Upper lobe of left lung (tissue), 6 donors: ENCODE measurements around the gene GRB10. TPM values are rescaled to one million over a fixed set of nuclear protein-coding genes. Genes with fewer than 3 reads are reported as not detected.

Experiments
- ATAC-seq, 2 donors: fragments of 200-7000 bp; cut with Tn5 transposase; one replicate each; pipeline ENCODE4 v1.9.1; 2022; ENCODE audit warnings: mild to moderate bottlenecking in 2 of 2, moderate library complexity in 2 of 2; ENCODE audit not compliant: low FRiP score in 2 of 2
- DNase-seq, 2 donors: peaks; one replicate each; pipeline ENCODE4 v3.0.0-alpha.2; 2019 to 2020
- H3K27ac ChIP-seq, 4 donors: fragments of 200-600 bp; sonication (generic); one replicate each; pipeline ENCODE4 v1.5.1; 2016 to 2019
- H3K27me3 ChIP-seq, 4 donors: fragments of 200-600 bp; sonication (generic); one replicate each; pipeline ENCODE4 v1.5.1; 2017 to 2019
- H3K36me3 ChIP-seq, 4 donors: fragments of 200-600 bp; sonication (generic); one replicate each; pipeline ENCODE4 v1.5.1; 2016 to 2019
- H3K4me1 ChIP-seq, 4 donors: fragments of 200-600 bp; sonication (generic); one replicate each; pipeline ENCODE4 v1.5.1; 2018 to 2019
- H3K4me3 ChIP-seq, 4 donors: fragments of 200-600 bp; sonication (generic); one replicate each; pipeline ENCODE4 v1.5.1; 2017 to 2019; ENCODE audit warnings: mild to moderate bottlenecking in 2 of 4, moderate library complexity in 1 of 4
- H3K9me3 ChIP-seq, 4 donors: fragments of 200-600 bp; sonication (generic); one replicate each; pipeline ENCODE4 v1.5.1; 2018 to 2019
- CTCF ChIP-seq, 6 experiments: fragments of 450-650 bp in 4 of 6; fragments of 200-600 bp in 2 of 6; sonication (generic) in 2 of 6; IDR thresholded peaks; one replicate each; pipeline ENCODE4 v1.5.1; 2016 to 2019; ENCODE audit warnings: antibody characterized with exemption in 6 of 6
- EP300 ChIP-seq, 4 donors: sonication (generic); formaldehyde crosslinking; IDR thresholded peaks; one replicate each; pipeline ENCODE4 v1.5.1; 2017; ENCODE audit warnings: antibody characterized with exemption in 4 of 4, control low read depth in 2 of 4
- POLR2A ChIP-seq, 4 donors: fragments of 450-650 bp; IDR thresholded peaks; one replicate each; pipeline ENCODE4 v1.5.1; 2016 to 2017; ENCODE audit warnings: antibody characterized with exemption in 4 of 4, mild to moderate bottlenecking in 2 of 4
- POLR2AphosphoS5 ChIP-seq, 2 donors: sonication (generic); formaldehyde crosslinking; IDR thresholded peaks; one replicate each; pipeline ENCODE4 v1.5.1; 2017; ENCODE audit warnings: antibody characterized with exemption in 2 of 2
- WGBS, 2 donors: methylation state at CpG; one replicate each; pipeline ENCODE4 v1.1.5; 2017 to 2018; 5-methylcytosine and 5-hydroxymethylcytosine counted together
- total RNA-seq, 6 donors: library from RNA; depleted of rRNA in 4 of 6; stranded (reverse); fragments of >200 nt in 4 of 6; gene quantifications; one replicate each; pipeline versions ENCODE4 v1.1.0 to v1.2.1, GENCODE V29; 2016 to 2021
- donor health status: DM: no; HTN: no; CAD: no; lungs with moderate emphysema.
- donor health status: DM: no; HTN: yes; CAD: no; lungs with severe emphysema.

Gene GRB10
- total RNA-seq, 6 donors from 2014 or later: 32.8 to 92.2 (median 46.5) TPM

GRCh38 chr7:50540785-50541579 is 241.7 kb downstream of the GRB10 start:
- Histone ChIP-seq H3K36me3 (no peaks in the 10 kb centered on the region), H3K9me3 (no peaks in the 10 kb centered on the region), H3K27ac (no peak overlapping the region), H3K4me3 (no peak overlapping the region), H3K27me3 (no peaks in the 10 kb centered on the region), H3K4me1 (no peaks in the 10 kb centered on the region)
- TF ChIP-seq CTCF (IDR thresholded peaks at IDR 0.05) (no peak), POLR2AphosphoS5 (IDR thresholded peaks at IDR 0.05) (no peak), POLR2A (IDR thresholded peaks at IDR 0.05) (no peak), EP300 (IDR thresholded peaks at IDR 0.05) (no peak)
- peak in 1 of 2 donors; percentile 13 for ATAC-seq
- 91 to 94% methylated on average over 7 to 9 of the region's 9 CpGs for WGBS, 2 donors
- no peak for DNase-seq

Other genes with a start within 250 kb of the GRB10 start
- 1 to 10 TPM in 5 of 6 donors, not detected in 1; 1.2 to 2.0 (median 1.4) TPM for gene DDC, start 217.5 kb downstream of the GRB10 start, total RNA-seq